ENCODE measurements around the gene FRMD1.

Gene FRMD1

GRCh38 chr6:168078943-168079405, at the start of gene FRMD1:
Gene FRMD1 (minus strand): TSS chr6:168079212. CDS start chr6:168079094, 118 bp downstream.
- Histone ChIP-seq H3K9me3 (ENCODE audit: control insufficient read depth, low read length) (no peaks in the 10 kb centered on the region), H3K9ac (ENCODE audit: low read length) (no peak within 1 kb of the TSS), H3K4me3 (ENCODE audit: low read length) (no peak within 1 kb of the TSS), H3K27me3 (replicated peaks; ENCODE audit: control insufficient read depth, insufficient read depth, low read length) (peaks cover 40% of the 10 kb centered on the region), H3K4me1 (ENCODE audit: control insufficient read depth, insufficient read depth, low read length) (peaks cover 5% of the 10 kb centered on the region), H3K36me3 (ENCODE audit: control insufficient read depth, insufficient read depth, low read length, severe bottlenecking) (no peaks in the 10 kb centered on the region)
- no peak for DNase-seq (ENCODE audit: low read depth)

DNA sequence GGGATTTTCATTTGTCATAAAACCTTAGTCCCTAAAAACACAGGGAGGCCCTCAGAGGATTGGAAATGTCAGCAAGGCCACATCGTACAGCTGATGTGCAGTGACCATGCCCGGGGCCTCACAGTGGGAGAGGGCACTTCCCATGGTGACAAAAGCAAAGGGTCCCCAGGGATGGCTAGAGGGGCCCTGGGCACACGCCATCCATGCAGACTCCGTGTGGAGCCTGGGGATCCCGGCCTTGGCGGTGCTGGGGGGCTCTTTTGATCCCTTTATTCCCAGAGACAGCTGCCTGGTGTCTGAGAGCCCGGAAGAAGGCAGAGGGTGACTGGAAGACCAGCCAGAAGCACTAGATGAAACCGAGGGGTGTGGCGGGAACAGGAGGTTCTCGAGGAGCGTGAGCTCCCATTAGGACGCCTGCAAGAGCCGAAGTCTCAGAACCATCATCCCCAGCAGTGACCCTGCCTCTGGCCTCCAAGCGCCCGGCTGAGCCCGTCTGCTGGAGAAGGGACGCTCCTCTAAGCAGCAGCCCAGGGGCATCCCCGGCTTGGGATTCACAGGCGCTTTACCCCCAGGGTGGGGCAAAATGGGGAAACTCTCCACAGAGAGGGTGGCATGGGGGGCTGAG, 49.1 kb upstream of the FRMD1 start:
- Histone ChIP-seq H3K4me1 (ENCODE audit: control insufficient read depth, insufficient read depth, low read length) (peaks cover 11% of the 10 kb centered on the region), H3K27me3 (replicated peaks; ENCODE audit: control insufficient read depth, insufficient read depth, low read length) (peaks cover 27% of the 10 kb centered on the region), H3K9ac (ENCODE audit: low read length) (no peak overlapping the region), H3K4me3 (ENCODE audit: low read length) (no peak overlapping the region), H3K36me3 (ENCODE audit: control insufficient read depth, insufficient read depth, low read length, severe bottlenecking) (no peaks in the 10 kb centered on the region), H3K9me3 (ENCODE audit: control insufficient read depth, low read length) (peaks cover 1% of the 10 kb centered on the region)
- no peak for DNase-seq (ENCODE audit: low read depth)

DNA sequence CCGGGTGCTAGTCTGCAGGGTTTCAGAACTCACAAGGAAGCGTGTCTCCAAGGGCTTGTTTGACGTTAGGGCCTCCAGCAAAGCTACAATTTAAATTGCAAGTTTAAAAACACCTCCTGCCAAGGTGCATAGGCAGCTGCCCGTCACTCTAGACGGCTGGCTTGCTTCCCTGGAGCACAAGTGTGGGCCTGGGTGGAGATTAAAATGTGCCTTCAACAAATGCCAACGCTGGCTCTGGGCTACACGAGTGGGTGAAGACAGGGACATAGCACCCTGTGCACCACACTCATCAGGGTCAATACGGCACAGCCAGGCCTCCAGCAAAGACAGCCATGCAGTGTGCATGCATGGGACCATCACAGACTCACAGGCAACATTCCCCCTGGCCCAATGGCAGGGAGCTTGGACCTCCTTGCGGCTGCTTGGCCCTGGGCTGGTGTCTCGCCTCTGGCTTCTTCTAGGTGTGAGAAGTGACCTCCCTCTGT, 48.4 kb upstream of the FRMD1 start:
- Histone ChIP-seq H3K36me3 (ENCODE audit: control insufficient read depth, insufficient read depth, low read length, severe bottlenecking) (no peaks in the 10 kb centered on the region), H3K4me1 (ENCODE audit: control insufficient read depth, insufficient read depth, low read length) (peaks cover 4% of the 10 kb centered on the region), H3K9me3 (ENCODE audit: control insufficient read depth, low read length) (peaks cover 3% of the 10 kb centered on the region), H3K27me3 (replicated peaks; ENCODE audit: control insufficient read depth, insufficient read depth, low read length) (peaks cover 27% of the 10 kb centered on the region), H3K9ac (ENCODE audit: low read length) (no peak overlapping the region), H3K4me3 (ENCODE audit: low read length) (no peak overlapping the region)
- no peak for DNase-seq (ENCODE audit: low read depth)

- Histone ChIP-seq H3K36me3 (ENCODE audit: control insufficient read depth, insufficient read depth, low read length, severe bottlenecking) (no peaks in the 10 kb centered on the region), H3K9me3 (ENCODE audit: control insufficient read depth, low read length) (peaks cover 3% of the 10 kb centered on the region), H3K27me3 (replicated peaks; ENCODE audit: control insufficient read depth, insufficient read depth, low read length) (peaks cover 27% of the 10 kb centered on the region), H3K4me1 (ENCODE audit: control insufficient read depth, insufficient read depth, low read length) (no peaks in the 10 kb centered on the region), H3K9ac (ENCODE audit: low read length) (no peak overlapping the region), H3K4me3 (ENCODE audit: low read length) (no peak overlapping the region)
- DNase-seq (ENCODE audit: low read depth), result no peak
Measured at GRCh38 chr6:168126566-168127383, 47.8 kb upstream of the FRMD1 start.

DNA sequence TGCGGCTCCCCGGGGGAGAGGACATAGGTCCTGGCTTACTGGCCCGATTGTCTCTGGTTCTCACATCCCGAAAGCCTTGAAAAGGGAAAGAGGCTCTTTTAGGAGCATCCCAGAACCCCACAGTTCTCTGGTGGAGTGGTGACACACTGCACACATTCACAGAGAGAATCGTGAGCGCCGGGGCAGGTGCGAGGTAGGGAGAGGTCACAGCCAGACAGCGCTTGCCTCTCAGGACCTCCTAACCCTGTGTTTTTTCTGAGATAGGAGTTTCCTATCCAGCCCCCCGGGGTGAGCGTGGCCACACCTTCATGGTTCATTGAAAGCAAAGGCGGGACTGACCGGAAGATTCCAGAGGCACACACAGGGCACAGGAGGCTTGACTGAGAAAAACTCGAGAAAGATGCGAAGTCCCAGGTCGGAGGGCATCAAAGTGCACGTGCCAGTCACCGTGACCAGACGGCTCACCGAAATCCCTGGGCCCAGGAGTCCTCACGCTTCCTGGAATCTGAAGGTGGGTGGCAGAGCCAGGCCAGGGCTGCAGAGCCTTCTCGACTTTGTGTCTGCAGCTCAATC, 46.5 kb upstream of the FRMD1 start:
- no peak for DNase-seq (ENCODE audit: low read depth)
- Histone ChIP-seq H3K9ac (ENCODE audit: low read length) (no peak overlapping the region), H3K4me3 (ENCODE audit: low read length) (no peak overlapping the region), H3K36me3 (ENCODE audit: control insufficient read depth, insufficient read depth, low read length, severe bottlenecking) (no peaks in the 10 kb centered on the region), H3K27me3 (replicated peaks; ENCODE audit: control insufficient read depth, insufficient read depth, low read length) (peaks cover 21% of the 10 kb centered on the region), H3K4me1 (ENCODE audit: control insufficient read depth, insufficient read depth, low read length) (no peaks in the 10 kb centered on the region), H3K9me3 (ENCODE audit: control insufficient read depth, low read length) (peaks cover 3% of the 10 kb centered on the region)

DNA sequence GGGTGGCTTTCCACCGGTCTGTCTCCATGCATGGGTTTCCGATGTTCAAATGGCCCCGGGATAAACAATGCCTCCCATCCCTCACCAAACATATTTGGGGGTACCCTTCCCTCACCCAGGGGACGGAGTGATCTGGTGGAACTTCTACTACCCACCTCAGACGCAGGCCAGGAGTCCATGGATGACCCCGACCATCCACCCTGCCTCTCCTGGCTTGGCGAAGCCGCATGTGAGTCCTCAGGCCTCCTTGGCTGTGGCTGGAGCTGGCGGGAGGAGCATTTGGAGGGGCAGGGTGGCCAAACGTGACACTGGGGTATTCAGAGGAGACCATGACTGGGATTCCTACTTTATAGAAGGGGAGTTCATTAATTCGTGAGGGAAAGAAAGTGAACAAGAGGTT, 45.9 kb upstream of the FRMD1 start:
- H3K9ac ChIP-seq (ENCODE audit: low read length), result no peak overlapping the region
- H3K27me3 ChIP-seq (replicated peaks; ENCODE audit: control insufficient read depth, insufficient read depth, low read length), result peaks cover 21% of the 10 kb centered on the region
- H3K4me3 ChIP-seq (ENCODE audit: low read length), result no peak overlapping the region
- no peaks in the 10 kb centered on the region for H3K4me1 ChIP-seq (ENCODE audit: control insufficient read depth, insufficient read depth, low read length)
- no peaks in the 10 kb centered on the region for H3K36me3 ChIP-seq (ENCODE audit: control insufficient read depth, insufficient read depth, low read length, severe bottlenecking)
- H3K9me3 ChIP-seq (ENCODE audit: control insufficient read depth, low read length), result peaks cover 3% of the 10 kb centered on the region
- DNase-seq (ENCODE audit: low read depth), result no peak

DNA sequence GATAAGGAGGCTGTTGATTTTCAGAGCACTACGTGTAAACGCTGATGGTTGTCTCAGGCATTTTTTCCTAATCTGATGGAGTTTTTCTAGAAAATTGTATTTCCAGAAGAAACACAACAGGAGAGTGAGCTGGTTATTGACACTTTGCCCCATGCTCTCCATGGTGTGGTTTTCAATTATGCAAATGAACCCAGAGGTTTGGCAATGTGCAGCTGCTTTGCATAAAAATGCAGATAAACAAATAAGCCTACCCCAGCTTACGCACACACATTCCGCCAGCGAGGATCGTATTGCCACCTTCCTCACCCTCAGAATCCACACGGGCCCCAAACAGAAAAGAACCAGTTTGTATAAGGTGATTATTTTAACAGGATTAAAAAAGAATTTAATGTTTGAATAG, 45.1 kb upstream of the FRMD1 start:
- peaks cover 21% of the 10 kb centered on the region for H3K27me3 ChIP-seq (replicated peaks; ENCODE audit: control insufficient read depth, insufficient read depth, low read length)
- no peaks in the 10 kb centered on the region for H3K4me1 ChIP-seq (ENCODE audit: control insufficient read depth, insufficient read depth, low read length)
- peaks cover 3% of the 10 kb centered on the region for H3K9me3 ChIP-seq (ENCODE audit: control insufficient read depth, low read length)
- H3K4me3 ChIP-seq (ENCODE audit: low read length), result no peak overlapping the region
- no peak for DNase-seq (ENCODE audit: low read depth)
- no peak overlapping the region for H3K9ac ChIP-seq (ENCODE audit: low read length)
- H3K36me3 ChIP-seq (ENCODE audit: control insufficient read depth, insufficient read depth, low read length, severe bottlenecking), result no peaks in the 10 kb centered on the region

DNA sequence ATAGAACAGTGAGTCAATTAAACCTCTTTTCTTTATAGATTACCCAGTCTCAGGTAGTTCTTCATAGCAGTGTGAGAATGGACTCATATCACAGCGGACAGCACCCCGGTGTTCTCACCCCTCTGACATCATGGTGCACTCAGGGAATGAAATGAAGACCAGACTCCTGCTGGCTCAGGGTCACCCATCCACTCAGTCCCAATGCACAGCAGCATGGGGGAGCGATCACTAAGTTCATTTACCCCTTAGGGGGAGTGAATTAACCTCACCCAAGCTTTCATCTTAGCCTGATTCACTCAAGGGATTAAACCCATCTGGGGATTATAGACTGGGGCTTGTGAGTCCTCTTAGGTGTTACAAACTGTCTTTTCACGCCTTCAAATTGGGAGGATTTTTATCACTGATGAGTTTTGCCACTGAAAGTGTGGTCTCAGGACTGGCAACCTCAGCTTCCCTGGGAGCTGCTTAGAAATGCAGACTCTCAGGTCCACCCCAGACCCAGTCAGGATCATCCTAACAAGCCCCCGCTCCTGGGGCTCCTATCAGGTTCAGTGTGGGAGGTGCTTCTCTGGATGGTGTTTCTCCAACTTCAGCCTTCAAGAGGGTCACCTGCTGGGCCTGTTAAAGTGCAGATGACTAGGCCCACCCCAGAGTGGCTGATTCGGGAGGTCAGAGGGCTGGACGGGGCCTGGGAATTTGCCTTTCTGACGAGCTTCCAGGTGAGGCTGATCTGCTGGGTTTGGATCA, 44.3 kb upstream of the FRMD1 start:
- Histone ChIP-seq H3K9me3 (ENCODE audit: control insufficient read depth, low read length) (peaks cover 3% of the 10 kb centered on the region), H3K4me1 (ENCODE audit: control insufficient read depth, insufficient read depth, low read length) (no peaks in the 10 kb centered on the region), H3K4me3 (ENCODE audit: low read length) (no peak overlapping the region), H3K27me3 (replicated peaks; ENCODE audit: control insufficient read depth, insufficient read depth, low read length) (peaks cover 21% of the 10 kb centered on the region), H3K36me3 (ENCODE audit: control insufficient read depth, insufficient read depth, low read length, severe bottlenecking) (no peaks in the 10 kb centered on the region), H3K9ac (ENCODE audit: low read length) (no peak overlapping the region)
- no peak for DNase-seq (ENCODE audit: low read depth)

- Histone ChIP-seq H3K4me3 (ENCODE audit: low read length) (no peak overlapping the region), H3K27me3 (replicated peaks; ENCODE audit: control insufficient read depth, insufficient read depth, low read length) (peaks cover 21% of the 10 kb centered on the region)
- no peak for DNase-seq (ENCODE audit: low read depth)
Measured at GRCh38 chr6:168122521-168122920, 43.5 kb upstream of the FRMD1 start.

DNA sequence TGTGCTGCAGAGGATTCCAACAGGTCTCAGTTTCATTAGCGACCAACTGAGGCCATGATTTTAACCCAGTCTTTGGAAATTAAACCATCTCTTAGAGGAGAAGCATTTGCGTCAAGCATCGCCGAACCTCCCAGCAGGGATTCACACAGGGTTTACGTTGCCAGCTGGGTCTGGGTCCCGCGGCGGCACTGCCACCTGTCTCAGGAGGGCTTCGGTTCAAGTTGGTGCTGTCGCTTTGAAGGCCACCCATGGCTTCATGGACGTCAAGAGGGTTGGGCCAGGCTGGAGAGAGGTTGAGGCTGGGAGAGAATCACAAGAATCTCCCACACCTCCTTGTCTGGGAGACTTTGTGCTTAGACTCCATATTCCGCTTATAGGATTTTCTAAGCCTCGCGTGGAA, 43.0 kb upstream of the FRMD1 start:
- H3K36me3 ChIP-seq (ENCODE audit: control insufficient read depth, insufficient read depth, low read length, severe bottlenecking), result no peaks in the 10 kb centered on the region
- H3K4me1 ChIP-seq (ENCODE audit: control insufficient read depth, insufficient read depth, low read length), result no peaks in the 10 kb centered on the region
- no peak overlapping the region for H3K4me3 ChIP-seq (ENCODE audit: low read length)
- peaks cover 3% of the 10 kb centered on the region for H3K9me3 ChIP-seq (ENCODE audit: control insufficient read depth, low read length)
- peaks cover 18% of the 10 kb centered on the region for H3K27me3 ChIP-seq (replicated peaks; ENCODE audit: control insufficient read depth, insufficient read depth, low read length)
- no peak for DNase-seq (ENCODE audit: low read depth)
- H3K9ac ChIP-seq (ENCODE audit: low read length), result no peak overlapping the region

More at GRCh38 chr6:168122521-168122920, 43.5 kb upstream of the FRMD1 start:
- no peaks in the 10 kb centered on the region for H3K4me1 ChIP-seq (ENCODE audit: control insufficient read depth, insufficient read depth, low read length)
- H3K9ac ChIP-seq (ENCODE audit: low read length), result no peak overlapping the region
- no peaks in the 10 kb centered on the region for H3K36me3 ChIP-seq (ENCODE audit: control insufficient read depth, insufficient read depth, low read length, severe bottlenecking)
- H3K9me3 ChIP-seq (ENCODE audit: control insufficient read depth, low read length), result peaks cover 3% of the 10 kb centered on the region

DNA sequence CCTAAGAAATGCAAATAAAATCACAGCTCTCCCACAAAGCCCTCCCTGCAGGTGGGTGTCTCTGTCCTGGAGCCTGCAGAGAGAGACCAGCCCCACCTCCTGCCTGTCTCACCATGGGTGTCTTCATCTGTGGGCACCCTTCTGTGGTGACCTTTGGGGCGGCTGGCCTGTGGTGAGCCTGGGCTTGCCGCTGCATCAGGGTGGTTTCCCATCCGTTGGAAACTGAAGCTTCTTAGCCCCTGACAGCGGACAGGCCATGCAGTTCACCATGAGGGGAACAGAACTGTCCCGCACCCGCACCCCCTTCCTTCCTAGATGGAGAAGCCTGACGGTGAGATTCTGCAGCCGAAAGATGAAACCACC, 42.3 kb upstream of the FRMD1 start:
- H3K27me3 ChIP-seq (replicated peaks; ENCODE audit: control insufficient read depth, insufficient read depth, low read length), result peaks cover 13% of the 10 kb centered on the region
- no peaks in the 10 kb centered on the region for H3K4me1 ChIP-seq (ENCODE audit: control insufficient read depth, insufficient read depth, low read length)
- H3K36me3 ChIP-seq (ENCODE audit: control insufficient read depth, insufficient read depth, low read length, severe bottlenecking), result no peaks in the 10 kb centered on the region
- DNase-seq (ENCODE audit: low read depth), result no peak
- H3K4me3 ChIP-seq (ENCODE audit: low read length), result no peak overlapping the region
- no peak overlapping the region for H3K9ac ChIP-seq (ENCODE audit: low read length)
- peaks cover 3% of the 10 kb centered on the region for H3K9me3 ChIP-seq (ENCODE audit: control insufficient read depth, low read length)

All from adipocyte (in vitro differentiated cells).